GM12892 (cell line): Measurements from ENCODE around the gene SAMD8.

ENCODE experiments used
- POLR2A ChIP-seq: IDR thresholded peaks from 2 replicates; pipeline ENCODE4 v1.6.1; 2011; ENCODE audit warnings: low read depth, low read length, control low read depth
- POLR2AphosphoS5 ChIP-seq: IDR thresholded peaks from 2 replicates; pipeline ENCODE4 v1.6.1; 2011; ENCODE audit warnings: low read depth, low read length, control low read depth

DNA sequence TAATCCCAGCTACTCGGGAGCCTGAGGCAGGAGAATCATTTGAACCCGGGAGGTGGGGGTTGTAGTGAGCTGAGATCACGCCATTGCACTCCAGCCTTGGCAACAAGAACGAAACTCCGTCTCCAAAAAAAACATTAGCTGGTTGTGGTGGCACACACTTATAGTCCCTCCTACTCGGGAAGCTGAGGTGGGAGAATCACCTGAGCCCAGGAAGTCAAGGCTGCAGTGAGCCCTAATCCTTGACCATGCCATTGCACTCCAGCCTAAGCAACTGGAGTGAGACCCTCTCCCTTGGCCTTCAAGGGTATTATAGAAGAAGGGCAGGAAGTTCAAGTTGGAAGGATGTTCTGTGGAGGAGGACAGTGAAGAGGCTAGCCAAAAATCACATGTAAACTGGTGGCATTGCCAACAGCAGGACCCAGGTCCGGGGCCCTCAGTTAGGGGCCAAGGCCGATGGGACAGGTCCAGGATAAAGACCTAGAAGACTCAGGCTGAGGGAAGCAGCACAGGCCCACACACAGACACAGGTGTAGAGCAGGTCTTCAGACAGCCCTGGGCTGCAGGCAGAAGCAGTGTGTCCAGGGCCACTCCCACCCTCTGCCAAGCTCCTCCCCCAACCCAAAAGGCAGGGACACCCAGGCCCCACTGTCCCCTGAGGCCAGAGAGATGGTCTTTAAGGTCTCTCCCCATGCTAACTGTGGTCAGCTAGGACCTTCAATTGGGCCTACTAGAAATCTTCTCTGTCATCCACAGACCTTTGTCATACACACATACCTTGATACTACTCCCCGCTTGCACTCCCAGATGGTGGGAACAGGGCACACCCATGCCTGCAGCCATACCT lies 8.4 kb upstream of the SAMD8 start:
- TF ChIP-seq POLR2A (no peak), POLR2AphosphoS5 (no peak)
